Activated CD8-positive, alpha-beta memory T cell treated with anti-CD3 and anti-CD28 coated beads for 1 hour (primary cell): Measurements from ENCODE around the gene PGC.

ENCODE experiments used
- DNase-seq, 2 donors: peaks; one replicate each; pipeline ENCODE4 v3.0.0-alpha.2; 2020; ENCODE audit warnings: low read depth in 1 of 2; ENCODE audit errors: extremely low read depth in 1 of 2

The PGC gene

DNA sequence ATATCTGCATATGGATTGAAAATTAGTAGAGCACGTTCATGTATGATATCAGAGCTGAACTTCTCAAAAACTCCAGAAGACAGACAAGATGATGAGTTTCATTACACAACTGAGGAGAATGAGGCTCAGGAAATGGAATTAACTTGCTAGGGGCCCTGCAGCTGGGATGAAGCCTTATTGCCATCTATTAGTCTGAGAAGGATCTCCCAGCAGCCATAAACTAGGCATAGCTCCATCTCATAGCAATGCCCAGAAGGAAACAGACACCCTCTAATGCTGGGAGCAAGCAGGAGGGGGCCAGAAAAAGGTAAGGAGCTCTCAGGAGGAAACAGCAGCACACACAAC lies 29.8 kb downstream of the PGC start:
- no peak for DNase-seq

- DNase-seq, result no peak
Observed at GRCh38 chr6:41716516-41717391, 30.4 kb downstream of the PGC start.

DNA sequence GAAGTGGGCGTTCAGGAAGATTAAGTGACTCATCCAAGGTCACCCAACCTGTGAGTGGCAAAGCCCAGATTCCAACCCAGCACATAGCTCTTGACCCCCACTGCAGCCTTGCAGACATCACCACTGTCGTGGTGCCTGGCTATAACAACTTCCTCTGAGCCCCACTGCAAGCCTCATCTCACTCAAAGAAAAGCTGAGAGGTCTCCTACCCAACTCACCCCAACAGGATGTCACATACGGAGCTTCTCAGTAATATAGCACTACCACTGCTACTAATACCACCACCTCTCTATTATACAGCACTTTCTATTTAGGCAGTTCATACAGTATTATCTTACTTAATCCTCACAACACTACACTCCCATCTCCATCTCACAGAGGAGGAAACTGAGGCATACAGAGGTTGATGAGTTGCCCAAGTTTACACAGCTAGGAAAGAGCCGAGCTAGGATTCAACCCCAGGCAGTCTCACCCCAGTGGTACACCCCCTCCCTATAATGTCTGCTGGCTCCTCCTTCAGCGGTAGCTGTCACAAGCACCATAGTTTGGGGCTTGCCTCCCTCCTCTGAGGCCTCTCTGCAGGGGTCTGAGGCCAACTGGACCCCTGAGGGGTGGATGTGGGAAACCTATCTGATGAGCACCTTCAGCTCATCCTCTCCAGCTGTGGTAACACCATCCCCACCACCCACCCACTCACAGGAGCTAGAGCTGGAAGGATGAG lies 31.2 kb downstream of the PGC start:
- DNase-seq, result no peak

DNA sequence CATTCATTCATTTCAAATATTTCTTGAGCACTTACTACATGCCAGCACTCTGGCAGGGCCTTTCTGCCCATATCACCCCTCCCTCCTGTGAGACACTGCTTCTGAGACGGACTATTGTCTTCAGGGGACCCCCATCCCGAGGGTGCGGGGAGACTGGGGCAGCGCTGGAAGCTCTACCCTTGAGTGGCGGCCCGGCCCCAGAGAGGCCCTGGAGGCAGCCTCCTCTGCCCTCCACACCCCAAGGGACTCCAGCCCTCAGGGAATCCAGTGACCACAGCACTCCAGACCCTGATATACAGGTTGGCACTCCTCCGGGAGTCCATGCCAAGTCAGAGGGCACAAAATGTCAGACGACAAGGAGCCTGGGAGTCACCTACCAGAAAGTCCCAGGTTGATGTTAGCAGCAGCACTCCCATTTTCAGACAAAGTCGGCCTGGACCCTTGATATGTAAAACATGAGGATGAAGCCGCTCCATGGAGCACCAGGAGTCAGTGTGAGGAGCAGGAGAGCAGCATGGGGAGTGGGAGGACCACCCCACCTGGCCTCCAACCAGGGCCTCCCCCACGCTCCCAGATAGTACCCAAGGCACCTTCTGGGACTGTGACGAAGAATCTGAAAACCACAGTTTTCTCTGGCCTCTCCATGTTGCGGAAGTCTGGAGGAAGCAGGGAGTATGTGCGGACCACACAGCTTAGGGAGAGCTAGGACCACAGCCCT lies 32.5 kb downstream of the PGC start:
- no peak for DNase-seq

GRCh38 chr6:41713650-41714291 lies 33.4 kb downstream of the PGC start:
- no peak for DNase-seq

- DNase-seq, result no peak
Observed at GRCh38 chr6:41713159-41713649, 34.0 kb downstream of the PGC start.

- no peak for DNase-seq
Observed at GRCh38 chr6:41712651-41713103, 34.5 kb downstream of the PGC start.

GRCh38 chr6:41711323-41712038 lies 35.7 kb downstream of the PGC start:
- no peak for DNase-seq

DNA sequence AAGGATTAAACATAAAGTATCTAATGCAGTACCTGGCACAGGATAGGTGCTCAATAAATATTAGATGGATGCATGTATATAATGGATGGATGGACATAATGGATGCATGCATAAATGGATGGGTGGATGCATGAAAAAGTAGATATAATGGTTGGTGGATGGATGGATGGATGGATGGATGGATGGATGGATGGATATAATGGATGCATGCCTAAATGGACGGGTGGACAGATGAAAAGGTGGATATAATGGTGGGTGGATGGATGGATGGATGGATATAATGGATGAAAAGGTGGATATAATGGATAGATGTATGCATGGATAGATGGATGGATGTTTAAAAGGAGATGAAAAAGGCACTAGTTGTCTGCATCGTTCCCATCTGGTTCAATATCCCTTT lies 37.8 kb downstream of the PGC start:
- no peak for DNase-seq

DNA sequence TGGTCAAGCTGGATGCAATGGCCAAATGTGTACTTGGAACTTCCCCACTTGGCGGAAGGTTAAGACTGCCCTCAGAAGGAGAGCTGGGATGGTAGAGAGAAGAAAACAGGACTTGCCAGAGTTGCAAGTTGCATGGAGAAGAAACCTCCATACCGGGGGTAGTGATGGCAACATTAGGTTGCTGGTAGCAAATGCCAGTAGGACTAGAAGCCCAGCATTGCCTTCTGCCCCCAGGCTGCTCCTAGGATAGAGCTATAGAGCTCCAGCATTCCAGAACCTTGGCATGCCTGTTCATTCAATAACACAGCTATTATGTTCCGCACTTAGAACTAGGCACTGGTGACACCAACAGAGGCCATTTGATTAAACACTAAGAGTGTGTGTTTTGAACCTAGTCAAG lies 38.3 kb downstream of the PGC start:
- DNase-seq, result no peak

GRCh38 chr6:41707565-41708200 lies 39.5 kb downstream of the PGC start:
- no peak for DNase-seq

DNA sequence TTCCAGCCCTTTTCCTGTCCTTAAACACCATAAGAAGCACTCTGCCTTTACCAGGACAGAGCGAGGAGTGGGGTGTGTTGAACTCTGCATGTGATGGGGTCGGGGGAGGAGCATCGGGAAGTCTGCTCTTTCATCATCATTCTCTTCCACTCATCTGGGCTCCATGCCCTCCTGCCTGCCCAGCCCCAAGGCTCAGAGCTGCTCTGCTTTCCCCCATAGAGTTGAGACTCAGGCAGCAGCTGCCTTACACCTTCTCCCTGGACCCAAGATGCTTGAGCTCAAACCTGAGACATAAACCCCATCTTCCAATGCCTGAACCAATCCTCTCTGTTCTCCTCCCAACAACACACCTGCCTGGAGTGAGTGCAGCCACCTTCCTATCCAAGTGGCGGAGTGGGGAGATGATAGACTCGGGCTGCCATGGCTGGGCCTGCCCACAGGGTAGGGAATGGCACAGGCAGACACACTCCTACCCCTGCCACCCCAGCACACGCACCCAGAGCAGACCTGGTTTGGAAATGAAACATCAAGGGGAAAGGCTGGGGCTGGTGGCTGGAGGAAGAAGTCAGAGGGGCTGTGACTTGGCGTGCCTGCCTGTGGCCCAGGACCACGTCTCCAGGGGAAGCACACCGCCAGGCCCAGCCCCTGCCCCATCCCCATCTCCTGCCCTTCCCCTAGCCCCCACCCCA lies 40.2 kb downstream of the PGC start:
- DNase-seq, result no peak

DNA sequence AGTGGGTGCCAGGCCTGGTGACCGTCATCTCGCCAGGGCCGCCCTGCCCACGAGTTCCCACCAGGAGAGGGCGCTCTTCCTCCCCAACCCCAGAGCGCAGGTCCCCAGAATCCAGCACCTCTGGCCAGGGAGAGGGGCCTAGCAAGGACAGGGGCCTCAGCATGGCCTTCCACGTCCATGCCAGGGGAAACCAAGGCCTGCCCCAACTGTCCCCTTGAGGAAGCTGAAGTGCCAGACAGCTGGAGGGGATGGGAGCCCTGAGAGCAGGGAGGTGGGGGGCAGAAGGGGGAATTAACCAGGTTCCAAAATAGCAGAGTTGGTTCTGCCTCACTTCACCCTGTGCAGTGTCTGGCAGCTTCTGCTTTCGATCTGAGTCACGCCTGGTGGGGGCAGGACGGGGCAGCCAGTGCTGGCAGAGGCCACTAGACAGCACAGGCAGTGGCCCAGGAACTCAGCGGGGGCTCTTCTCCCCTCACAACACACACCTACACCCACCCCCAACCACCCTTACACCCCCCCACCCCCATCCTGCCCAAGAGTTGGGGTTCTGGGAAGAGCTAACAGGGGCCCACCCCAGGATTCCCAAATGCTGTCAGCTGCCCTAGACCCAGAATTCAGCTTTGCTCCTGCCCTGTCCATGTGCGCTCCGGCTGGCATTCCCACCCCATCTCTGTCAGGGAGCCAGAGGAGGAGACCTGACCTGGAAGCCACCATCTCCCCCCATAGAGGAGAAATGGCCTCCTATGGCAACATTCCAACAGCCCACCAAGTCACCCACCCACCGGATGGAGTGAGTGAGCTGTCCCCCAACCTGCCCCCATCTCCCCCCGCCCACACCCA lies 41.0 kb downstream of the PGC start:
- peak in 1 of 2 donors; percentile 28 for DNase-seq

DNA sequence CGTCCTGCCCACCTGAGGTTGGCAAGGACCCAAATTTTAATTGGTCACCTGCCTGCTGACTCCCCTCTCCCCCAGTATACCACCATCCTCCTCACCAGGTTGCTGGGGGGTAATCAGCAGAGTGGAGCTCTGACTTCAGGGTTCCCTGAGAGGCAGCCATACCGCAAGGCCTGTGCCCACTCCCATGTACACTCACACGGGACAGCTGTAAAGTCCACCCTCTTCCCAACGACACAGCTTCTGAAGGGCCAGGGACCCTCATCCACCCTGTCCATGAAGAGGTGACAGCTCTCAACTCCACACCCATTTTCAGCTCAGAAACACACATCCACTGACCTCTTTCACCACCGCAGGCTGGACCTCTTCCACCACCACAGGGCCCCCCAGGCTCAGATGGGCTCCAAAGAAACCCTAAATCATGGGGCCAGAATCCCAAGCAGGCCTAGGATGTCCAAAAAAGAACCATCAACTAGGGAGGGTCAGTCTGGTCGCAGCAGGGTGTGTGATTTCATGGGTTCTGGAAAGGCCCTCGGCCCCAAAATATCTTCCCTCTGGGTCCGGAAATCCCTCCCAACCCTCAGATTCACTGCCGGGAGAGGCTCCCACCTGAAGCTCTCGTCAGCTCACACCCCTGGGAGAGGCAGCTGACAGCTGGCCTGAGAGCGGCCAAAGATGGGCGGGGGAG lies 41.7 kb downstream of the PGC start:
- no peak for DNase-seq

- DNase-seq, result no peak
Observed at GRCh38 chr6:41704656-41705310, 42.4 kb downstream of the PGC start.

DNA sequence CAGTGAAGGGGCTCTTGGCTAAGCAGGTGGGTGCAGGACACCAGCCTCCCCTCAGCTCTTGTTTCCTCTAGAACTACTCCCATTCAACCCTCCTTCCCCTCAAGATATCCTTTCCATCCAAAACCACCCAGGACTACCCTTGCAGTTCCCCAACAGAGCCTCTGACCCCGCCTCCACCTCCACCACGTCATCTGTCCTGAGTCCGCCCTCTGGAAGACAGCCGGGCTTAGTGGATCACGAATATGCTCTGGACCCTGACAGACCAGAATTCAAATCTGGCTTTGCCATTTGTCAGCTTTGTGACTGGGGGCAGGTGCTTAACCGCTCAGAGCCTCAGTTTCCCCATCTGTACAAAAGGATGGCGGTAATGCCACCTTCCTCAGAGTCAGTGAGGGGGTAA lies 43.2 kb downstream of the PGC start:
- no peak for DNase-seq

DNA sequence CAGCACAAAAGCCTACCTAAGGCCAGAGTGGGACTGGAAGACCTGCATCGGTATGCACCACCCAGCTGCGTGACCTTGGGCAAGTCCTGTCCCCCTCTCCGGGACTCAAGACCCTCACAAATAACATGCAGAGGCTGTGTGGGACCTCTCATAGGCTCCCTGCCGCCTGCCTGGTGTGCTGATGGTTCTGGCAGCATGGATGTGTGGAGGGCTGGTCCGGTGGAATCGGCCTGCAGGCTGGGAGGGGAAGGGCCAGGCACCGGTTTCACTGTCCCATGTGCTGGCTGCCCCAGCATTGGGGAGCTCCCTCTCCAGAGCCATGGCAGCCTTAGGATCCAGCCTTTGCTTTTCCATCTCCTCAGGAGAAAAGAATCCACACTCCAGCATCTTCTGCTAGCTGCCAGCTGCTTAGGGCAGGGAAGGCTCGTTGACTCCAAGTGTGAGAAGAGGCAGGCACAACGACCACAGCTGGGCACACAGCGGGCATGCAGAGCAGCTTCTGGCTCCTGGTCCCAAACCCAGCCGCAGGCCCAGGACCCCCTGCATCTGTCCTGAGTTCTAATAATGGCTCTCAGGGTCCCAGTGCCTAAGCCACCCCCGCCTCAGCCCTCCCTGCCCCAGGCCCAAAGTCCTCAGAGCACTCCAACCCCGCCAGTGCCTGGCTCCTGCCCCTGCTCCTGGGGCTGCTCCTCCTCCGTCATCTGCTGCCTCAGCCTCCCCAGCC lies 44.3 kb downstream of the PGC start:
- DNase-seq, result no peak
